Activated naive CD8-positive, alpha-beta T cell treated with anti-CD3 and anti-CD28 coated beads, Interleukin-2, amount 50 U/mL, for 16 hours (primary cell): Measurements from ENCODE around the gene HDAC5.

Source experiments
- DNase-seq: peaks from one replicate; pipeline ENCODE4 v3.0.0-alpha.2; 2020; ENCODE audit warnings: low read depth, low spot score

HDAC5 gene

DNA sequence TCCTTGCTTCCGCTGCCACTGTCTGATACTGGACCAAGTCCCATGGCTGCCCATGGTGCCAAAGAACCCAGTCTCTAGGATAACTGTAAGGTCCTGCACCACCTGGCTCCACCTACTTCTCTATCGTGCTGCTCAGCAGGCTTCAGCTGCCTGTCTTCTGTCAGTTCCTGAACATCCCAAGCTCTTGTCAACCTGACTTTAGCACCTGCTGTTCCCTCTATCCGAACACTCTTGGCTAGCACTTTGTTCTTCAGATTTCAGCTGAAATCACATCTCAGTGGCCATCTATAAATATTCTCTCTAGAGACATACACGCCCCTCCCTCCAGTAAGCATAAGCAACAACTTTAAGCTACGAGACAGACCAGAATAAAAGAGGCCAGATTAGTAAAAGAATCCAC, 93.7 kb downstream of the HDAC5 start:
- DNase-seq = no peak
